GM21576 (cell line): Measurements from ENCODE around the gene POLR2E.
"Not testable (repeated sequence)": the region's sequence is repeated elsewhere in the genome, so short reads cannot be mapped to it uniquely, and the experiment has no call there.

Experiments used
- ATAC-seq: cut with Tn5 transposase; IDR thresholded peaks from one replicate; pipeline ENCODE4 v1.9.1; 2021; ENCODE audit warnings: mild to moderate bottlenecking, moderate library complexity; ENCODE audit not compliant: unreplicated experiment

Gene POLR2E

DNA sequence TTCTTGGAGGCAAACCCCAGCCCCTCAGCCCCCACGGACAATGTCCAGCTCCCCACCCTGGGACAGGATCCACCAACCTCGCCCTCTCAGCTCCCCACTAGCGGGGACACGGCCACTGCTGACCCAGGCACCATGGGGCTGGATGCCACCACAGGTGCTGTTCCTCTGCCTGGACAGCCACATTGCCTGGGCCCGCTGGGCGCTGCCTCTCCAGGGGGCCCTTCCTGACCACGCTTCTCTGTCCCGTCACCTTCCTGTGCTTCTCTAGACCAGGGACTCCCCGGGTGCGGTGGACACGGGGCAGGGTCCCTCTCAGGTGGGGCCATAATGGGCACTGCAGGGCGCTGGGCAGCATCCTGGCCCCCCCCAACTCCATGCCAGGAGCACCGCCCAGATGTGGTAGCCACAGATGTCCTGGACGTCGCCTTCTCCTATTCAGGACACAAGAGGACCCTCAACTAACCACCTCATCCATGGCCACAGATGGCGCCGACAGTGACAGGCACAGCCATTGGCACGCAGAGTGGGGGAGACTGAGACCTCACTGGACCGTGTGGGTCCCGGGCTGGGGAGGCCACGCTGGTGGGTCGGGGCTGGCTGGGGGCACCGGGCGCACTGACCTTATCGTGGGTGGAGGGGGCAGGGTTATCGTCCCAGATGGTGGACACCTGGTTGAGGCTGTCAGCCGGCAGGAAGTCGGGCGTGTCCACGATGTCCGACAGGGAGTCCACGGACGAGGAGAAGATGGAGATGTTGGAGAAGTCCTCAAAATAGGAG lies 32.0 kb upstream of the POLR2E start:
- ATAC-seq = no peak

GRCh38 chr19:1125601-1126467 lies 30.7 kb upstream of the POLR2E start:
- ATAC-seq = no peak

DNA sequence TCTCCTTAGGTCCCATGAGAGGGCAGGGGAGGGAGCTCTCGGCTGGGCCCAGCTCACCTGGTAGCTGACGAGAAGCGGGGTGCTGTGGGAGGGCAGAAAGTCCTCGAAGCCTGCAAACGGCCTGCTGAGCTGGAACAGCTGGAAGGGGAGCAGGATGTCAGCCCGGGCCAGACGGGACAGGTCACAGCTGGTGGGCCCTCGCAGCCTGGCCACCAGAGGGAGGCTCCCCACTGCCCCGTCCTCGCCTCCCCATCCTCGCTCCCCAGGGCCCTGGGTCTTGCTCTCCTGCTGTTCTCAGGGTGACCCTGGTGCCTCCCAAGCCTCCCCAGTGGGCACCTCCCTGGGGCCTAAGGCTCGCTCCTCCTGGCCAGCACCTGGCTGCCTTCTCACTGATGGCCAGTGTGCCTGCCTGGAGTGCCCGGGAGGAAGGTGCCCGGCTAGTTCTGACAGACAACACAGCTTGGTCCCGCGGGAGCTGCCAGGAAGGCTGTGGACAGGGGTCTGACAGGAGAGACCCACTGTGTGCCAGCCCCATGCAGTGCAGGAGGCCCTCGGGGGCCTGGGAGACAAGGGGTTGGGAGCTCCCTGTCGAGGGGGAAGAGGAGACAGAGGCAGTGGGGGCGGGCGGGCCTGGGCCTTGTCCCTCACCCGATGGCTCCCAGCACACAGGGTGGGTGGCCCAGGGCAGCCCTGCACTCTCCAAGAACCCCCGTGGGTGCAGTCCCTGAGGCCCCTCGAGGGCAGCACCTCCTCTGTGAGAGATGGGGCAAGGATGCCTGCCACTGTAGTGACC lies 28.9 kb upstream of the POLR2E start:
- no peak for ATAC-seq

- no peak for ATAC-seq
Observed at GRCh38 chr19:1123381-1123780, 28.2 kb upstream of the POLR2E start.

- ATAC-seq = no peak
Observed at GRCh38 chr19:1122972-1123363, 27.8 kb upstream of the POLR2E start.

- no peak for ATAC-seq
Observed at GRCh38 chr19:1122021-1122971, 27.1 kb upstream of the POLR2E start.

- no peak for ATAC-seq
Observed at GRCh38 chr19:1121395-1121794, 26.2 kb upstream of the POLR2E start.

DNA sequence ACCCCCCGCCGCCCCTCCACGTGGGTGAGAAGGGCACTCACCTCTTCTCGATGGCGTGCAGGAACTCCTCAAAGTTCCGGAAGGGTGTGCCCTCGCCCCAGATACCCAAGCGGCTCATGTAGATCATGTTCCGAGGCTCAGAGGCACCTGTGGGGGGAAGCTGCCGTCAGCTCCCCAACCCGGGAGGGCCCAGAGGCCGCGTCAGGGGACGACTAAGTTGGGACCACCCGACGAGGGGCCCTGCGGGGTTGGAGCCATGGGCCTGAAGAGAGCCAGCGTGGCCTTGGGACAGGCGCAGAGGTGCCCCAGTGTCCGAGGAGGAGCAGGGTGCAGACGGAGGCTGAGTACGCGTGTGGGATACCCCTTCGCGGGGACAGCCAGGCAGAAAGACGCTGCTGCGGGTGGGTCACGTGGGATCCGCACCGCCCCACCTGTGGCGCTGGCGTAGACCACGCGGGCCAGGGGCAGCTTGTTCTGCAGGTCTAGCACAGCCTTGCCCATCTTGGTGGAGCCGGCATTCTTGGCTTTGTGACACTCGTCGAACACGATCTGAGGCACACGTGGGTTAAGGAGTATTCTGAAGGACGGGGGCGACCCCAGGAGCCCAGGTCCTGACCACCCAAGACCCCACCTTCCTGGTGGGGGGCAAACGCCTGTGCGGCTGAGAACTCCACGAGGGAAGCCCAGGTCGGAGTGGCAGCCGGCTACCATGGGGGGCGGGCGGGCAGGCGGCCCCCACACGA lies 24.5 kb upstream of the POLR2E start:
- no peak for ATAC-seq

GRCh38 chr19:1118999-1119398 lies 23.8 kb upstream of the POLR2E start:
- no peak for ATAC-seq

- no peak for ATAC-seq
Observed at GRCh38 chr19:1117654-1118053, 22.5 kb upstream of the POLR2E start.

- ATAC-seq = no peak
Observed at GRCh38 chr19:1116726-1117581, 21.8 kb upstream of the POLR2E start.

- ATAC-seq = no peak
Observed at GRCh38 chr19:1115646-1116420, 20.7 kb upstream of the POLR2E start.

DNA sequence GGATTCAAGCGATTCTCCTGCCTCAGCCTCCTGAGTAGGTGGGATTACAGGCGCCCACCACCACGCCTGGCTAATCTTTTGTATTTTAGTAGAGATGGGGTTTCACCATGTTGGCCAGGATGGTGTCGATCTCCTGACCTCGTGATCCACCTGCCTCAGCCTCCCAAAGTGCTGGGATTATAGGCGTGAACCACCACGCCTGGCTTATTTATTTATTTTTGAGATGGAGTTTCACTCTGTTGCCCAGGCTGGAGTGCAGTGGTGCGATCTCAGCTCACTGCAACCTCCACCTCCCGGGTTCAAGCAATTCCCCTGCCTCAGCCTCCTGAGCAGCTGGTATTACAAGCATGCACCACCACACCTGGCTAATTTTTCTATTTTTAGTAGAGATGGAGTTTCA lies 19.6 kb upstream of the POLR2E start:
- ATAC-seq = not testable (repeated sequence)

- no peak for ATAC-seq
Observed at GRCh38 chr19:1113986-1114483, 18.9 kb upstream of the POLR2E start.

DNA sequence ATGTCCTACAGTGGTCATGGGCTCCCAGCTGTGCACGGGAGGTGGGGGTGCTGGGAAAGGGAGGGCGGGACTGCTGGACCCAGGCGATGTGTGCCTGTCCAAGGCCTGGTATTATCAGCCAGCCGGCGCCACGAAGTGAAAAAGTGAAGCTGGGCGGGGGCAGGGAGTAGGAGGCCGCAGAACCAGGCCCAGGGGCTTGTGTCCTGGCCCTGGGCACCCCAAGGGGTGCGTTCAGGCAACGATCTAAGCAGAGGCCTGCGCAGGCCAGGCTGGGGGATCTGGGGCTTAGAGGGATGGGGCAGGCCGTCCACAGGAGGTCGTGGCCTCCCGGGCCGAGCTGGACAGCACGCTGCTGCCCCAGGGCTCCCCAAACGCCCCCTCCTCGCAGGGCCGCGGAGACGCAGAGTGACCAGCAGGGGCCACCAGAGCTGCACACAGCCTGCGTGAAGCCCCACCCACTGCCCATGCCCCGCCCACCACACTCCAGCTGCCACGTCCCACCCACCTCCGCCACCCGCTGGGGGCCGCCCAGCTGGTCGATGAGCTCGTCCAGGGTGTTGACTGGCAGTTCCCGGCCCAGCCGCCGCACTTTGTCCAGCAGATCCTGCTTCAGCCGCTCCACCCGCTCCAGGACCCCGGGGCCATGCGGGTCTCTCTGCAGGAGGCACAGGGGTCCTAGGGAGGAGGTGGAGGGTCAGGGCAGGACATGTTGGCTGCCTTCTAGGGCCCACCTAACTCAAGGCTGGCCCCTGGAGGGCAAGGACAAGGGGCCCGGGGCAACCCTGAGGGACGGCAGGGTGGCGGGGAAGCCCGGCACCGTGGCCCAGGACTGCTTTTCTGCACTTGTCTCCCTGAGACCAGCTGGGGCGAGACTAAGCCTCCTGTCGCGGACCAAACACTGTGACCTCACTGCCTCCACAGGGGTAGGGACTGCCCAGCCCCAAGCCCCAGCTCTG lies 18.1 kb upstream of the POLR2E start:
- ATAC-seq = no peak

DNA sequence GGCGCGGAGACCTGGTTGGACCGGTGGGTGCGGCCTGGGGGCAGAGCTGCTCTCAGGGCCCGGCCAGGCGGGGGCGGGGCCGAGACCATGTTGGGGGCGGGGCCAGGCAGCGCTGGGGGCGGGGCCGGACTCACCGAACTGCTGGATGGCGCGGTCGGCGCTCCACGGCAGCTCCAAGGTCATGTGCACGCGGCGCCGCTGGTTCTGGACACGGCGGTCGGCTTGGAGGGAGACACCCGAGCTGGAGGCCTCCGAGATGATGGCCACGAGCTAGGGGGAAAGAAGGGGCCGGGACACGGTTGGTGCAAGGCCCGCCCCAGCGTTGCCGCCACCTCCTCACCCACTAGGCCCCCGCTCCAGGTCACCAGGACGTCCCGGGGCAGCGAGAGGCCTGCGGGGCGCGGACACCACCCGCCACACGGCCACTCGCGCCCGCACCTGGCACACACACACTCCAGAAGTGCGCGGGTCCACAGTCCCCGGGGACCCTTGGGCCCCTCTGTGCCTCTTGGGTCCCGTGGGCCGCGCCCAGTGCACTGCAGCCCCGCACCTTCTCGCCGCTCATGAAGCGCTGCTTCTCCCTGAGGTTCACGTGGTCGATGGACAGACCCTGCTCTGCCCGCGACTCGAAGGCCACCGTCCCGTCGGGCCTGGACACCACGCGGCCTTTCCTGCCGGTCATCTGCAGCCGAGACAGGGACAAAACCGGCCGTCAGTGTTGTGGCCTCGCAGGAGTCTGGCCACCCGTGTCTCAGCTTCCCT lies 17.3 kb upstream of the POLR2E start:
- no peak for ATAC-seq
